NCI-H460 (cell line): ENCODE measurements around the gene GSK3B. TPM values are rescaled to one million over a fixed set of nuclear protein-coding genes. Genes with fewer than 3 reads are reported as not detected.
A peak's percentile ranks its signal among the peaks of the same experiment; 100 is the strongest.
"Not testable (repeated sequence)": the region's sequence is repeated elsewhere in the genome, so short reads cannot be mapped to it uniquely, and the experiment has no call there.

ENCODE experiments used
- DNase-seq: peaks from one replicate; pipeline ENCODE4 v3.0.0-alpha.2; 2016; ENCODE audit warnings: low read depth; ENCODE audit errors: extremely low read depth
- total RNA-seq: library from RNA; depleted of rRNA; stranded (reverse); fragments of >200 nt; shearing (Covaris generic); gene quantifications from 2 replicates; pipeline ENCODE4 v1.2.3, GENCODE V29; 2014

Gene GSK3B
- total RNA-seq, 1 experiment from 2014 or later: 49.9 TPM

DNA sequence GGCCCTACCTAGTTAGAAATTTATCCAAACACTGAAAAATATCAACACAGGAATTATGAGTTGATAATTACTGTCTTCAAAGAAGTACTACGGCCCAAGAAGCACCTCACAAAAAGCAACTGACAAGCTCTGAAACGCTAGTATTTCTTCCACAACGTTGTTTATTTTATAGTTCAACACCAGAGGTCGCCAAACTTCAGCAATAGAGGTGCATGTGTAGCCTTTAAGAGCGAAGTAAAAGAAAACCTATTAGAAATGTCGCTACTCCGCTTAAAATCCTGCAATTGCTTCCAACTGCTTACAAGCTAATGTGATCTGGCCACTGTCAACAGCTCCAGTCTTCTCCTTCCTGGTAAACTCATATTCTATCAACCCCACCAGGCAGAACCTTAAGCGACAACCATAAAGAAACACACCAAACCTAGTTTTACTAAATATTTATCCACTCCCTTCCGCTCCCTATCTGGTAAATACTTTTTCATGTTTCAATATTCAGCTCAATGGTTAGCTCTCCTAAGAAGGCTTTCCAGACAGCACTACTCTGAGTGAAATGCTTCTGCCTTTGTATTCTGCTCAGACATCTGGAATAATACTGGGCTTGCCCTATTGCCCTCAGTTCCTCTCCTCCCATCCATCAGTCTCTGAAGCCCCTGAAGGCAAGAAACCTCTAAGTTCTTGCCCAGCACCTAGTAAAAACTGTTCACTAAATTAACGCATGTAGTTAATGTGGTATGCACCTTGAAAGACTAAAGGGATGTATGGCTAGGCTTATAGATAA lies 202.1 kb downstream of the GSK3B start:
- DNase-seq: peak; percentile 55

GRCh38 chr3:119888681-119889080 lies 205.6 kb downstream of the GSK3B start:
- DNase-seq: not testable (repeated sequence)

DNA sequence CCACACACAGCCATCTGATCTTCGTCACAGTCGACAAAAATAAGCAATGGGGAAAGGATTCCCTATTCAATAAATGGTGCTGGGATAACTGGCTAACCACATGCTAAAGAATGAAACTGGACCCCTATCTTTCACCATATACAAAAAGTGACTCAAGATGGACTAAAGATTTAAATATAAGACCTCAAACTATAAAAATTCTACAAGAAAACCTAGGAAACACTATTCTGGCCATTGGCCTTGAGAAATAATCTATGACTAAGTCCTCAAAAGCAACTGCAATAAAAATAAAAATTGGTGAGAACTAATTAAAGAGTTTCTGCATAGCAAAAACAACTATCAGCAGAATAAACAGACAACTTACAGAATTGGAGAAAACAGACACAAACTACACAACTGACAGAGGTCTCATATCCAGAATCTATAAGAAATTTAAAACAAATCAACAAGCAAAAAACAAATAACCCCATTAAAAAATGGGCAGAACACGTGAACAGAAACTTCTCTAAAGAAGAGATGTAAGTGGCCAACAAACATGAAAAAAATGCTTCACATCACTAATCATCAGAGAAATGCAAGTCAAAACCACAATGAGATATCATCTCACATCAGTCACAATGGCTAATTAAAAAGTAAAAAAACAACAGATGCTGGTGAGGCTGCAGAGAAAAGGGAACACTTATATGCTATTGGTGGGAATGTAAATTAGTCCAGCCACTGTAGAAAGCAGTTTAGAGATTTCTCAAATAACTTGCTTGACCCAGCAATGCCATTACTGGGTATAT lies 208.3 kb downstream of the GSK3B start:
- no peak for DNase-seq

DNA sequence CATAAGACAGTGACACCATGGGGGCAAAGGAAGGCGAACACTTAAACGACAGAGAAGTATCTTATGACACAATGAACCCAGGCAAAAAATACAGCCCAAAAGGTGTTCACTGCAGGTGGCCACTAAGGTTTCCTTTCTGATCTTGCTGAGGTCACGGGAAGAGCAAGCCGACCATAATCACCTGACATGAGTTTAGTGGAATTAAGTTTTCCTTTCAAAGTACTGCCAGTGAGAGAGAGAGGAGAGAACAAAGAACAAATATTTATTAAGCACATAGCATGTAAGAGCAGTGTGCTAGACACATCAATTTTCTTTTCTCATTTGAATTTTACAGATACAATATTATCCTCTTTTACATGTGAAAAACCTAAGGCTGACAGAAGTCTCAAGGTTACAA lies 210.1 kb downstream of the GSK3B start:
- no peak for DNase-seq

- no peak for DNase-seq
Measured at GRCh38 chr3:119883461-119884160, 210.6 kb downstream of the GSK3B start.

DNA sequence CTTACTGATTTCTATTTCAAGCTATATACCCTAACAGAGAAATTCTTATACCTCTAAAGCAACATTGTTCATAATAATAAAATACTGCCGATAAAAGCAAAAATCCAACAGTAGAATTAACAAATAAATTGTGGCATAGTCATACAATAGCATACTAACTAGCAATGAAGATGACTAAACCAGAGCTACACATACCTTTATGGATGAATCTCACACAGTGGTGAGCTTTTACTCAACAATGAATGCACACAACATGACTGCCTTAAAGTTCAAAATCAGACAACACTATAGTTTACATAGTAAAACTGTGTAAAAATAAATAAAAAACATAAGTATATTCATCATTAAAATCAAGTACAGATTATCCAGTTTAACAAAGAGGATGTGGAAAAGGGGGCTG lies 213.3 kb downstream of the GSK3B start:
- no peak for DNase-seq

GRCh38 chr3:119873646-119874045 lies 220.6 kb downstream of the GSK3B start:
- DNase-seq: no peak

DNA sequence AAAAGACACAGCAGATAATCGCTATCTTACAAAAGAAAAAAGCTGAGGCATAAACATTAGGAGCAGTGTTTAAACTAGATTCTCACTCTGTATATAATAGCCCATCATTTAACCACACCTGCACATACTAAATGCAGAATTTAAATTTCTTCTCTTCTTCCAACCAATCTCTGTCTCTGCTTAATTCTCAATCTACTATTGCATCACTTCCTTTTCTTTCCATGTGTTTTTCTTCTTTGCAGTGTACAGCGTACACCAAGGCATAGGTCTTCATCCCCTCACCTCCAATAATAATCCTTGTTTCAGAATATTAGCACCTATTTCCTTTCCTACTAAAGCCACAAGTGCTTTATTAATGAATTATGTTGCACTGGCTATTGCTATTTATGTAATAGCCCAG lies 221.5 kb downstream of the GSK3B start:
- DNase-seq: no peak

DNA sequence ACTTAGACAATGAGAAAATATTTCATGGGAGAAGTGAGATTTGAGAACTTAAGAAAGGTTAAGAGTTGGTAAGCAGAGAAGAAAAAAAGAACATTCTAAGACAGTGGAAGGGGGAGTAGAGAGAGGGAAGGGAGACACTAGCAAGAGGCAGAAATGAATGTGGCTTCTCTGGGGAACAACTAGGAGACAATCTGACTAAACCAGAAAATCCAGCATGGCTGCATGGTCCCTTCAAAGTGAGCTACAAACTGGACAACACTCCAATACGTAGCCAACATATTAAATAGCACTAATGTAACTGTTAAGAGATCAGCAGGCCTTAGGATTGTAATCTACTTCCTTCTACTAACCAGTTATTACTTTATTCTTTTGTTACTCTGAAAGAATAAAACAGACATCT lies 222.7 kb downstream of the GSK3B start:
- no peak for DNase-seq

DNA sequence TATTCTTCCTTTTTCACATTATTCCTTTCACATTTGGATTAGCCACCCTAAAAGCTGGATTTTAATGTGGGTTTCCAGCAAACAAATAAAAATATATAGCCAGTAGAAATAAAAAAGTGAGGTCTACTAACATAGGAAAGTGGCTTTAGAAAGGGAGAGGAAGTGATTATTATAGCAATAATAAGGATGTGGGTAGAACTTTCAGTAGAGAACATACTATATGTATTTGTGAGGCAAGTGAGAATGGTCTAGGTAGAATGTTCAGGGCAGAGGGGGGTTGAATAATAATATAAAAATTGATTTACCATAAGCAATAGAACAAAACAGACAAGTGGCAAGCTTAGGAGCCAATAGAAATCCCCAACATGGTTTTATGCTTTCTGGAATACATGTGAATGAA lies 223.7 kb downstream of the GSK3B start:
- DNase-seq: no peak

DNA sequence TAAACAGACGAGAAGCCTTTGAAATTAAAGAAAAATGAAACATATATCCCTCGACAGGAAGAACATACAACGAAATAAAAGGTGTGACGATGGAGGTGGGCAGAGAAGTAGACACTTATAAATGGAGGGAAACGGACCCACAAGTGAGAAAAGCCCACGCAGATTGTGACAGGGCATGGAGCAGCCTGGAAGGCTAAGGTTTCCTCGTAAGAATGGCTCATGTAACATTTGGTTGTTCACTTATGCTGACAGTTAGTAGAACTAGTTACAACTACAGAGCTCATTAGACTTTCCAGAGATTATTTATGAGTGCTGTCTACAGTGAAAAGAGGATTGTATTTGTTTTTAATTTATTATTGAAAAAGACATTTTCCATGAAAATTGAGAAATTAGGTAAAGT lies 229.8 kb downstream of the GSK3B start:
- DNase-seq: no peak

DNA sequence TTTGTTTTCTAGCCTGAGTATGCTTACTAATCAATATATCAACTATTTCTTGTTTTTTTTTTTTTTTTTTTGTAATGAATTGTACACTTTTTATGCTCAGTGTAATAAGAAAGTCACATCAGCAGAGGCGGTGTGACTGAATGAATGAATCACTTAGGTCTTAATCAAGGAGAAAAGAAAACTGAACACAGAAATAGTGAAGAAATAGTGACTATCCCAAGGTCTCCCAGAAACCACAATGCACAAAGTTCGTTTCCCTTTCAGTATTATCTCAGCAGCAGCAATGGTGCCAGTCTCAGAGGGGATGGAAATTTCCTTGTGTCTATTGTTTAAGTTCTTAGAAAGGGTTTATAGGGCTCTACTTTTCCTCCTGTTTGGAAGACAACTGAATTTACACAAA lies 231.6 kb downstream of the GSK3B start:
- no peak for DNase-seq

GRCh38 chr3:119861681-119862080 lies 232.6 kb downstream of the GSK3B start:
- no peak for DNase-seq

- no peak for DNase-seq
Measured at GRCh38 chr3:119859728-119860127, 234.5 kb downstream of the GSK3B start.

DNA sequence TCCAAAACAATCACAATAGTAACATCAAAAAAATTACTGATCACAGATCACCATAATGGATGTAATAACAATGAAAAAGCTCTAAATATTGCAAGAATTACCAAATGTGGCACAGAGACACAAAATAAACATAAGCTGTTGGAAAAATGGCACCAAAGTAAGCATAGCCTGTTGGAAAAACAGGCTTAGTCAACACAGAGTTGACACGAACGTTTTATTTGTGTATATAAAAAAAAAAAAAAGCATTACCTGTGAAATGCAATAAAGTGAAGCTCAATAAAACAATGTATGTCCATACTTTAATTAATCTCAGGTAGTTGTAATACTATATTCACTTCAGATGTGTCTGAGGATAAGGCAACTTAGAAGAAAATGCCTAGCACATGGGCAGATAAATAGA lies 235.3 kb downstream of the GSK3B start:
- DNase-seq: no peak

DNA sequence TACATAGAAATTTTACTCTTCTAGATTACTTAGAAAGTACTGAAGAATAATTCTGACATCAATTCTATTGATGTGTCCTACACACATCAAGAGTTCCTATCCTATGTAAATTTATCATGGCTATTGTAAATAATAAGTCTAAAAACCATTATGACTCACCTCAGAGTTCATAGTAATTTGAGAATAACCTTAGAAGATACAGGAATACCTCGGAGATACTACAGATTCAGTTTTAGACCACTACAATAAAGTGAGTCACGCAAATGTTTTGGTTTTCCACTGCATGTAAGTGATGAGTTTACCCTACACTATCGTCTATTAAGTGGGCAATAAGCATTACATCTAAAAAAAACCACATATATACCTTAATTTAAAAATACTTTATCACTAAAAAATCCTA lies 237.6 kb downstream of the GSK3B start:
- DNase-seq: no peak

DNA sequence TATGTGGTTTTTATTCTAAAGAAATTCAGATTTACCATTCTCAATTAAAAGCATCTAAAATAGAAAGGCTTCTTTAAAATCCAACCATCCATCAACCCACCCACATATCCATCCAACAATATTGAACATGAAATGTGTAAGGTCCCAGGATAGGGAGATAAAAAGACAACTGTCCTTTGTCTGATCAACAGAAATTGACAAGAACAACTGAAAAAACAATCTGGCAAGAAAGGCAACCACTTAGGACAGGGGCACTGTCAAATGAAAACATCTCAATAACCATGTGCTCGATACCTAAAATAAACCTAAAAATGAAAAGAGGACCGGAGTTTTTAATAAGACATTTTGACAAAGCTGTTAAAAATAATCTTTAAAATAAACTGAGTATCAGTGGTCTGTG lies 245.1 kb downstream of the GSK3B start:
- DNase-seq: no peak

DNA sequence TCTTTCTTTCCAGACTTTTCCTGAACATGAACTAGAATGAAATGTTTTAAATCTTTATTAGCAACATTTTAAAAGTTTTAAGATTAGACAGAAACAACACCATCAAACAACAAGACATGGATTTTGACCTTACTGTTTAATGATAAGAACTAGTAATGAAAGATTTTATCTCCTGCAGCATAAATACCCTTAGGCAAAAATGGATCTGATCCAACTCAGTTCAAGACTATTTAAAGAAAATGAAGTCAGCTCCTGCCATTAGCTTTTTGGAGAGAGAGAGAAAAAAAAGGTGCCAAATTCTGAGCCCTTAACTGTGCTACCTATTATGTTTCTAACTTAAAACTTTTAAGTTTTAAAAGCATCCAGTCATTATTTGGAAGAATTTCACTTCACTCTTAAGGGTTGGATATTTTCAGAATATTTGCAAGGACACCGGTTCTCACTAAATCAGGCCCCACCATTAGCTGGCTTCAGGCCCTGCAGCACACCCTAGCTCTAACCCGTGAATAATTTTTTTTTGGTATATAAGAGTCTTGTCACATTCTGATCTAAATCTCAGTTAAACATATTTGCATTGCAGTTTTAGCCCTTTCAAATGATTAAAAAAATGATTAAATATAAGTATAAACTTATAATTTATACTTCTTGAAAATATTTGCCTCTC lies 252.3 kb downstream of the GSK3B start:
- no peak for DNase-seq

DNA sequence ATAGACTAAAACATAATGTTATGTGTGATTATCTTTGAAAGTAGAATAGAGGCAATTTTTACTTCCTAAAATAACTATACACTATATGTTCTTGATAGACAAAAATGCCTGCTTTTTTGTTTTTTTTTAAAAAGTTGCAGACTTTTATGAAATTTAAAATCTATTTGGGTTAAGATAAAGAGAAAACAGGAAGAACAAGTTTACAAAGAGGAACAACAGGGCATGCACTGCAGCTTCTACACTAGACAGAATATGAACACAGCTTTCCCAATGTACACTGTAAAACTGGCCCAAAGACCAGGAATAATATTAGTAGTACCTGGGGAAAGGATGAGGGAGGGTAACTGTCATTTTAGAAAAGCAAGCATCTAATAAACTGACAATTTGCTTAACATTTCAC lies 258.7 kb downstream of the GSK3B start:
- no peak for DNase-seq

GRCh38 chr3:119834754-119835370 lies 259.4 kb downstream of the GSK3B start:
- no peak for DNase-seq

- DNase-seq: no peak
Measured at GRCh38 chr3:119831941-119832371, 262.3 kb downstream of the GSK3B start.
